Fibroblast of skin of left quadriceps (primary cell): Measurements from ENCODE around the gene SMCHD1.
"Not testable (repeated sequence)": the region's sequence is repeated elsewhere in the genome, so short reads cannot be mapped to it uniquely, and the experiment has no call there.

ENCODE experiments used
- DNase-seq, 2 experiments: peaks; one replicate each; pipeline ENCODE4 v3.0.0-alpha.2; 2013; ENCODE audit warnings: low read depth in 2 of 2

The SMCHD1 gene

DNA sequence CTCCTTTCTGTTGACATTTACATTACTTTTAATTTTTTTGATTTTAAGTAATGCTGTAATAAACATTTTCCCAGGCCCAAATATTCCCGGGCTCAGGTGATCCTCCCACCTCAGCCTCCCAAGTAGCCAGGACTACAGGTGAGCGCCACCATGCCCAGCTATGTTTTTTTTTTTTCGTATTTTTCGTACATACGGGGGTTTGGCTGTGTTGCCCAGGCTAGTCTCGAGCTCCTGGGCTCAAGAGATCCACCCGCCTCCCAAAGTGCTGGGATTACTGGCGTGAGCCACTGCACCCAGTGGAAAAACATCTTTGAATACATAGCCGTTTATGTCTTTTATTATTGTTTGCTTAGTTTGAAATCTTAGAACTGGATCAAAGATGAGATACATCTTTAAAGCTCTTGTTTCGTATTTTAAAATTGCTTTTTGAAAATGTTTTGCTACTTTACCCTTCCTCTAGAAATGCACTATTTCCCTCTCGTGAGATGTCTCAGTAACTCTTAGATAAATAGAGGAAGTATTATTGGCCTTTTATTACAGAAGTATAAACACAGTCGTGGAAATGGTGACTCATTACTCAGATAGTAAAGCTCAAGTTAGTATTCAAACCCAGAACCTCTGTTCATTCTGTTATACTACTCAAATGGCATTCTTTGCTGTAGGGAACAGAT lies 2.4 kb downstream of the SMCHD1 start:
- DNase-seq = peak; percentile 35 to 42

DNA sequence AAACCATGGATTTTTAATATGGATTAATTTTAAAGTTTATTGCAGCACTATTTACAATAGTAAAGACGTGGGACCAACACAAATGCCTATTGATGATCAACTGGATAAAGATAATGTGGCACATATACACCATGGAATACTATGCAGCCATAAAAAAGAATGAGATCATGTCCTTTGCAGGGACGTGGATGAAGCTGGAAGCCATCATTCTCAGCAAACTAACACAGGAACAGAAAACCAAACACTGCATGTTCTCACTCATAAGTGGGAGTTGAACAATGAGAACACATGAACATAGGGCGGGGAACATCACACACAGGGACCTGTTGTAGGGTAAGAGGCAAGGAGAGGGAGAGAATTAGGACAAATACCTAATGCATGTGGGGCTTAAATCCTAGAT lies 5.3 kb downstream of the SMCHD1 start:
- DNase-seq = not testable (repeated sequence)

DNA sequence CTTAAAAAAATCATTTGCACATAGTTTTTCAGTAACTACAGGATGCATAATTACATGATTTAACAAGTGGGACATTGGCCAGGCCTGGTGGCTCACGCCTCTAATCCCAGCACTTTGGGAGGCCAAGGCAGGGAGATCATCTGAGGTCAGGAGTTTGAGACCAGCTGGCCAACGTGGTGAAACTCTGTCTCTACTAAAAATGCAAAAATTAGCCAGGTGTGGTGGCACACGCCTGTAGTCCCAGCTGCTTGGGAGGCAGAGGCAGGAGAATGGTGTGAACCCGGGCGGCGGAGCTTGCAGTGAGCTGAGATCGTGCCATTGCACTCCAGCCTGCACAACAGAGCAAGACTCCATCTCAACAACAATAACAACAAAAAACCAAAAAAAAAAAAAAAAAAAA lies 6.8 kb downstream of the SMCHD1 start:
- not testable (repeated sequence) for DNase-seq

DNA sequence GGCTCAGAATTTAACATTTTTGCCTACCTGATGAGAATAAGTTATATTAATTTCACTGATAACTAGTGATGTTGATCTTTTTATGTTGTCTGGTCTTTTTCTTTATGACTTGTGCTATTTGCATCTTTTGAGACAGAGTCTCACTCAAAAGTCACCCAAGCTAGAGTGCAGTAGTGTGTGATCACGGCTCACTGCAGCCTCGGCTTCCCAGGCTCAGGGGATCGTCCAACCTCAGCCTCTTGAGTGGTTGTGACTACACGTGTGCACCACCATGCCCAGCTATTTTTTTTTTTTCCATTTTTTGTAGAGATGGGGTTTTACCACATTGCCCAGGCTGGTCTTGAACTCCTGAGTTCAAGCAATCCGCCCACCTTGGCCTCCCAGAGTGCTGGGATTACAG lies 7.5 kb downstream of the SMCHD1 start:
- no peak for DNase-seq

DNA sequence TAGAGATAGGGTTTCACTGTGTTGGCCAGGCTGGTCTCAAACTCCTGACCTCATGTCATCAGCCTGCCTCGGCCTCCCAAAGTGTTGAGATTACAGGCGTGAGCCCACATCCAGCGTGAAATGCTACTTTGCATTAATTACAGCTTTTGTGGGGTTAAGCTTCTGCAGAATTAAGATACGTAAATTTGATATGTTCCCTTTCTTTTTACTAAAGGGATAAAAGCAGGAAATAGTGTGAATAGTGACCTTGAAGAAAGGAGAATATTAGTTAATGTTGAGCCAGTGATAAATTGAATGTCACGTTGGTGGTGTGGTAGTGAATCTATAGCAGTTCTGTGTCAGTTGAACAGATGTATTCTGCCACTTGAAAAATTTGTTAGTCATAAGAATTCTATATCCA lies 16.9 kb downstream of the SMCHD1 start:
- DNase-seq = no peak

DNA sequence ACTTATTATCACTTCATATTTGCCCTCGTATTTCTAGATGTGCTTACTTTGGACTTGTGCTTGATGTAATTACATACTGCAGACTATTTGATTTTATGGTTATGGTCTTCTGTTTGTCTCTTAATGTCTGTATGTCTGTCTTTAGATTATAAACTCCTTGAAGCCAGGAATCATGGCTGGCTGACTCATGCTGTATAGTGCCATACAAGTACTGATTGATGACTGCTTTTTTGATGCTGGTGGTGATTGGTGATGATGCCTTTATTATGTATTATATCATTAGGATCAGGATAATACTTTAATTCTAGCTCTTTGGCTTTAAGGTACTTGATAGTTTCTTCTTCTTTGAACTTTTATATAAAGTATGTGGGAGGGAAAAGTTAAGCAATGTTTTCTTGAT lies 17.3 kb downstream of the SMCHD1 start:
- no peak for DNase-seq

DNA sequence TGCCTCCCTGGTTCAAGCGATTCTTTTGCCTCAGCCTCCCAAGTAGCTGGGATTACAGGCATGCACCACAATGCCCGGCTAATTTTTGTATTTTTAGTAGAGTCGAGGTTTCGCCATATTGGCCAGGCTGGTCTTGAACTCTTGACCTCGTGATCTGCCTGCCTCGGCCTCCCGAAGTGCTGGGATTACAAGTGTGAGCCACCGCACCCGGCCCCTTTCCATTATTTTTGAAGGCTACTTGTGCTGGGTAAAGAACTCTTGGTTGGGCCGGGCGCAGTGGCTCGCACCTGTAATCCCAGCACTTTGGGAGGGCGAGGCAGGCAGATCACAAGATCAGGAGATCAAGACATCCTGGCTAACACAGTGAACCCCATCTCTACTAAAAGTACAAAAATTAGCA lies 23.4 kb downstream of the SMCHD1 start:
- DNase-seq = not testable (repeated sequence)

DNA sequence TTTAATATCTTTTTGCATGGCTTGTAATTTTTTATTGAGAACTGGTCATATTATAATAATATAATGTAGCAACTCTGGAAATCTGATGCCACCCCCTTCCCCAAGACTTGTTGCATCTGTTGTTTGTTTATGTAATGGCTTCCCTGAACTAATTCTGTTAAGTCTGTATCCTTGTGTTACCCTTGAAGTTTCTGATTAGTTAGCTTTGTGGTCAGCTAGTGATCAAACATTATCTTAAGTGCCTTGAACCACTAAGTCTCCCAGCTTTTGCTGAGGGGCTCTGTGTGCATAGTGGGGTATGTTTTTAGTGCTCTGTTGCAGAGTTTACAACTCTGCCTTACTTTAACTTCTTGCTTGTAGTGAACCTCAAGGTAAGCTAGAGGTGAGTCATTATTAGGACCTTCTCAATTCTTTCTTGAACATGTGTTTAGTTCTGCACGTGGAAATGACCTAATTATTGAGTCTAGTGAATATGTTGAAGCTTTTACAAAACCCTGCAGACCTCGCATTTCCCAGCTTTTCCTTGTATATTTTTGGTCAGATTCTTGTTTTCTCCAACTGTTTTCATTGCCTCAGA lies 24.8 kb downstream of the SMCHD1 start:
- no peak for DNase-seq

DNA sequence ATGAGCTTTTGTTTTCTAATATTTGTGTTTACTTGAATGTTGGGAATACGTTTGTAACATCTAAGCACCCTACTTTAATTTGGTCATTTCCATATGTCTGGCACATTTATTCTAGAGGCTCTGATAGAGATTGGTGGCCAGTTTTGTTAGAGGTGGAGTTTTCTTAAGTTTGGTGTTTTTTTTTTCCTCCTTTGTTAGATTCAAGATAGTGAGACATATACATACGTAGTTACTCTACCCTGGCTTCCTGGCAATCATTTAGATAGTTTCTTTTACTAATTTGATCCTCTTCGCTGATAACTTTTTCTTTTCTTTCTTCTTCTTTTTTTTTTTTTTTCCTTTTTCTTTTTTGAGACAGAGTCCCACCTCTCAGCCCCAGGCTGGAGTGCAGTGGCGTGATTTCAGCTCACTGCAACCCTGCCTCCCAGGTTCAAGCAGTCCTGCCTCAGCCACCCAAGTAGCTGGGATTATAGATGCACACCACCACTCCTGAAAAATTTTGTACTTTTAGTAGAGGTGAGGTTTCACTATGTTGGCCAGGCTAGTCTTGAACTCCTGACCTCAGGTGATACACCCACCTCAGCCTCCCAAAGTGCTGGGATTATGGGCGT lies 26.6 kb downstream of the SMCHD1 start:
- DNase-seq = no peak

DNA sequence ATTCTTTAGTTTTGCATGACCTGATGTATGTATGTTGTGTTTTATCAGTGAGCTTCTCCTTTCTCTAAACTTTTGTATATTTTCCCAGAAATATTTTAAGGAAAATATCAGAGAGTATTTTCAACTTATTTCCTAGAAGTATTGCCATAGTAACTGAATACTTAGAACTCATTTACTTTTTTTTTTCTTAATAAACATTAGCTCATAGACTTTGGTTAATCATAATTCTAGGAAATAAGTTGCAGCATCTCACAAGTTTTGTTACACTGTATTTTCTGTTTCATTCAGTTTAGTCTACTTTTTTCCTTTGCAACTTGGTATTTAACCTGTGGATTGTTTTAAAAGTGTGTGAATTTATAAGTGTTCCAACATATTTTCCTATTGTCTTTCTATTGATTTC lies 27.5 kb downstream of the SMCHD1 start:
- no peak for DNase-seq

DNA sequence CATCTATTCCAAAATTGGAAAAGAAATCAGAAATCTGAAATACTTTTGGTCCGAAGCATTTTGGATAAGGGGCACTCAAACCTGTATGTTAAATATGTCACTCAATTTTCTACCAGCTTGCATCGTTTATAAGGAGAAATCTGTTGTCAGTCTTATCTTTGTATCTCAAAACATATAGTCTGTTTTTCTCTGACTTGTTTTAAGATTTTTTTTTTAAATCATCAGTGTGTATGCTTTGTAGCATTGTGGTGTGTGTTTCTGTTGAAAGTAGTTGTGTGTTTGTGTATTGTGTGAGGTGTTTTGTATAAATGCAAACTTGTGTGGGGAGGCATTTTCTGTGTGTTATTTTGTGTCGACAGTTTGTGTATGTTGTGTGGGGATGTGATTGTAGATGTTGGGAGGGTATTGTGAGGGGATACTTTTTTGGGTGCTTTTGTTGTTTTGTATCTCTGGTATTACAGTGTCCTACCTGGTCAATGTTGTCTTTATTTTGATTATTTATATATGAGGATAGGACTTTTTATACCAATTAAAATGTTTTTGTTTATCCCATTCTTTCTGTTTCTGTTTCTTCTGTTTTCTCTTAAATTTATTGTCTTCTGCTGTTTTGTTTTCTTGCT lies 30.9 kb downstream of the SMCHD1 start:
- DNase-seq = no peak

DNA sequence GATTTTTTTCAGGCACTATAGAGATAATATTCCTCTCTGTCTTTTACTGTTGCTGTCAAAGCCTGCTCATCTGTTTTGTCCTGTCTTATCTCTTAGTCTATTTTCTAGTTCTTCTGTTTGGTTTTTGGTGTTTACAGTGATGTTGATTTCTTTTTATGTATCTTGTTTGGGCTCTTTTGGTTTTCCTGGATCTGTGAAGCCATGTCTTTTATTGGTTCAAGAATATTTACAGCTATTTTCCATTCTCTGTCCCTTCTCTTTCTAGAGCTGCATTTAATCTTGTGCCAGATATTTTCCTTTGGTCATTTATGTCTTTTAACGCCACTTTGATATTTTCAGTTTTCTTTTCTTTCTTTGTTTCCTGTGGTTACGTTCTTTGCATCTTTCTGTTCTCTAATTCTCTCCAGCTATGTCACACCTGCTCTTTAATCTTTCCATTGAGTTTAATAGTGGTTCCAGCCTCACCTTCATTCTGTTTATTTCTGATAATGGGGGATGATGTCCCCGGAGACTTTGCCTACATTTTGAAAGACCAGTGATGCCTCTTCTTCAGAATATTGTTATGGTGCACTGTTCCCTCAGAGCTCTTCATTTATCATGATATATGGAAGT lies 32.0 kb downstream of the SMCHD1 start:
- no peak for DNase-seq

DNA sequence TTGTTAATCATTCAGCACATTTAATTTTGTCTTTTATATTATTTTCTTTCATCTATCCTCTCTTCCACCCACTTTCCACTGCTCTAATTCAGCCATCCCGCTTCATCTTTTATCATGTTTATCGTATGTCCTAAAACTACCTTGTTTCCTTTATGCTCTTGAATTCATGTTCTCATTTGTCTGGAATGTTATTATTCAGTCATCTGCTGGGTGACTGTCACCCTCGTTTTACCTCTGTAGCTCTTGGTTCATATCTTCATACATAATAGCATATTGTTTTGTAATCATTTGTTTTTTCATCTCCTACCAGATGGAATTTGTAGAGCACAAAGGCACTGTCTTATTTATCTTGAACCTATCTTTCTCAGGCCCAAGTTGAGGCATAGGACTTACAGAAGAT lies 37.0 kb downstream of the SMCHD1 start:
- DNase-seq = no peak

DNA sequence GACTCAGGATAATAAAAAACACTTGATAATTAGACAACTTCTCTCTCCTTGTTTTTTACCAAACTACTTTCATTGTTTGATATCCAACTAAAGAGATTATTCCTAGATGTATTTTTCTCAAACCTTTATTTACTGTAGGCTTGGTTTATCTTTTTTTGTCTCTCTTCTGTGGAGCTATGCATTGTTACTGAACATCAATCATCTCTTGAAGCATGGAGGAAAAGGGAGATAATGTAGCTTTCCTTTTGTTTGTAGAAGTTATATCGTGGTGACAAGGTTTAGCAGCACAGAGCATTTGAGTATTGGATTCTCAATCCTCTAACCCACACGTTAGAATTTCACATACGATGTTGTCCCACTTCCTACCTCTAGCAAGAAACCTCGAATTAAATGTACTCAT lies 41.7 kb downstream of the SMCHD1 start:
- DNase-seq = no peak

DNA sequence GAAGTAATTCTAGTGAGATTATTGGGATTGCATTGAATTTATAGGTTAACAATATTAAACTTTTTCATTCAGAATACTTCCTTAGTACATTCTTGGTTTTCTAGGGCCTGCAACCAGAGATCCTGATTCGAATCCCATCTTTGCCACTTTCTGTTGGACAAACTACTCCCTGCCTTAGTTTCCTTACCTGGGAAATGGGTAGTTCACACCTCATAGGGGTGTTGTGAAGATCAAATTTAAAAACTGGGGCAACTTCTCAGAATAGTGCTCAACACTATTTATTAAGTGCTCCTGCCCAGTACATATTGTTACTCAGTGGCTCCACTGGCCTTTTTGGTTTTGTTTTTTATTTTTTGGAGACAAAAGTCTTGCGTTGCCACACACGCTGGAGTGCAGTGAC lies 43.5 kb downstream of the SMCHD1 start:
- no peak for DNase-seq

DNA sequence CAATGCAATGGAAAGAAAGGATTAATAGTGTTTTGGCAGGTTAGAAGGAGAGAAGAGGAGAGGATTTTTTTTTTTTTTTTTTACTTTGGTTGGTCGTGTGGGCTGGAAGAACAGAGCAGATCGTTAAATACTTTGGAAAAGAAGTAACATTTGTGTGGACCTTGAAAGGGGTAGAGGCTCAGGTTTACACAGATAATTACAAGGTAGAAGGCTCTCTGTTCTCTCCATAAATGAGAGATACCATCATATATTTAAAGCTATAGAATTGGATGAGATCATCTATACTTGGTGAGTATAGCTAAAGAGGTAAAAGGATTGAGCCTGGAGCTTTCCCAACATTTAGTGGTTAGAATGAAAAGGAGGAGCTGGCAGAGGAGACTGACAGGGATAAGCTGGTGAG lies 49.0 kb downstream of the SMCHD1 start:
- DNase-seq = no peak

DNA sequence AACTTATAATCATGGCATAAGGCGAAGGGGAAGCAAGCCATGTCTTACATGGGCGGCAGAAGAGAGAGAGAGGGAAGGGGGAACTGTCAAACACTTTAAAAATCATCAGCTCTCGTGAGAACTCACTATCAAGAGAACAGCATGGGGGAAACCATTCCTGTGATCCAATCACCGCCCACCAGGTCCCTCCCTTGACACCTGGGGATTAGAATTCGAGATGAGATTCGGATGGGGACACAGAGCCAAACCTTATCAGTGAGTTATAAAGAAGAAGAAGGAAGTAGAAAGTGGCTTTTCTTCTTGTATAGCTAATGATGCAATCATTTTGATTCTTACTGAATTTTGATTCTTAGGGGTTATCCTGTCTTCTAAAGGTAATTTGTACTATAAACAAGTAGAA lies 51.4 kb downstream of the SMCHD1 start:
- no peak for DNase-seq

DNA sequence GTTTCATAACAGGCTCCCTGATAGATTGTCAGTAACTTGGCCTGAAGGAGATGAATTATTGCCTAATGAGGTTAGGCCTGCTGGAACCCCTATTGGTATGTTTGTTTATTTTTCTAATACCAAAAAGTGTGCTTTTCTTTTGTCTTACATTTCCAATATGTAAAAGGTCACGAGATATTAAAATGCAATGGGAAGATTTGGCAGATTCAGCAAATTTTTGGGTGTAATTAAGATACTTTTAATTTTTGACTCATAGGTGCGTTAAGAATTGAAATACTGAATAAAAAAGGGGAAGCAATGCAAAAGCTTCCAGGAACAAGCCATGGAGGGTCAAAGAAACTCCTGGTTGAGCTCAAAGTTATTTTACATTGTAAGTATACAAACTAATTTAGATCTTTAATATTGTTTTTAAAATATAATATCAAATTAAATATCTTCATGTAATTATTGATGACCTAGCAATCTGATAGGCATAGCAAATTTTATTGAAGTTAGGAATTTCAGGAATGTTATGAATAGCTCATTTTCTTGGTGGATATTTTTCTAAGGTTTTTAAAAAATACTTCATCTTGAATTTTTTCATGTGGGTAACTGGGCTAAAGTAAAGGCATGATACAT lies 52.1 kb downstream of the SMCHD1 start:
- no peak for DNase-seq

DNA sequence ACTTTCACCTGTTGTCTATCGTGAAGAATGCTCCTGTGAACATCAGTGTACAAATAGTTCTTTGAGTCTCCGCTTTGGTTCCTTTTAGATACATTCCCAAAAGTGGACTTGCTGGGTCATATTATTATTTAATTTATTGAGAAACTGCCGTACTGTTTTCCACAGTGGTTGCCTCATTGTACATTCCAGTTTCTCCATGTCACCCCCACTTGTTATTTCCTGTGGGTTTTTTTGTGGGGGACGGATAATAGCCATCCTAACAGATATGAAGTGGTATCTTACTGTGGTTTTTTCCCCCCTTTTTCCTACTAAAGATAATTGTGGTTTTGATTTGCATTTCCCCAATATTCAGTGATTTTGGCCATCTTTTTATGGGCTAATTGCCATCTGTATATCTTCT lies 53.8 kb downstream of the SMCHD1 start:
- no peak for DNase-seq

DNA sequence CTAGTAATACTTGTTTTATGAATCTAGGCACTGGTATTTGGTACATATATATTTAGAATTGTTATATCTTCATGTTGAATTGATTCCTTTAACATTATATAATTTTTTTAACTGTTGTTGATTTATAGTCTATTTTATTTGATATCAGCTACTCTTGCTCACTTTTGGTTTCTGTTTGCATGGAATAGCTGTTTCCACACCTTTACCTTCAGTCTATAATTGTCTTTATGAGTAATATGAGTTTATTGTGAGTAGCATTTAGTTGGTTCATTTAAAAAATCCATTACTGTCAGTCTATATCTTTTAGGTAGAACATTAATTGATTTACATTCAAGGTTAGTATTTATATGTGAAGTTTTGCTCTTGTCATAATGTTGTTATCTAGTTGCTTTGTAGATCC lies 58.6 kb downstream of the SMCHD1 start:
- DNase-seq = no peak

DNA sequence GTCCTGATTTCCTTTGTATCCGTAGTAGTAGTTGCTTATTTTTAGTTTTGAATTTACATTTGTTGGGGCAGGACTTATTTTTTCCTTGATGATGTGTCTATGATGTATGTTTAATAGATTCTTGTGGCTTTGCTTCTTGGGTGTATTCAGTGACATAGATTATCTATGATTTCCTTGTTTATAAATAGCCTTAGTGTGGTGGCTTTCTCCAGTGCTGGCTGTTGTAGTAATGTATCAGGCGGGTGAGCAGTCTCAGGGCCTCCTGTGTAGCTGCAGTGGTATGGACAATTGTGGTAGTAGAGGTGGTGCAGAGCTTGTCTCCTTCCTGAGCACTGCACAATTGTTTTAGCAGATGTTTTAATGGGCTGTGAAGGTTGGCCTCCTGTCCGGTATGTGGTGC lies 60.5 kb downstream of the SMCHD1 start:
- DNase-seq = no peak
